Endodermal cell (in vitro differentiated cells): ENCODE results near the gene AKAP10. TPM values are rescaled to one million over a fixed set of nuclear protein-coding genes. Genes with fewer than 3 reads are reported as not detected.
"Not testable (repeated sequence)": the region's sequence is repeated elsewhere in the genome, so short reads cannot be mapped to it uniquely, and the experiment has no call there.

Experiments used
- DNase-seq: peaks from one replicate; pipeline ENCODE4 v3.0.0-alpha.2; 2017
- H3K27ac ChIP-seq: 2 replicates; pipeline ENCODE4 v1.5.1; 2013; ENCODE audit warnings: mild to moderate bottlenecking, low read depth, low read length, moderate library complexity
- H3K27me3 ChIP-seq: 2 replicates; pipeline ENCODE4 v1.6.1; 2013; ENCODE audit warnings: mild to moderate bottlenecking, low read length, moderate library complexity; ENCODE audit not compliant: insufficient read depth, control insufficient read depth, poor library complexity, severe bottlenecking
- H3K36me3 ChIP-seq: 2 replicates; pipeline ENCODE4 v1.7.0; 2013; ENCODE audit warnings: mild to moderate bottlenecking, low read length, moderate library complexity; ENCODE audit not compliant: control insufficient read depth, insufficient read depth
- H3K4me1 ChIP-seq: one replicate; pipeline ENCODE4 v1.7.0; 2013; ENCODE audit warnings: low read length; ENCODE audit not compliant: control insufficient read depth, insufficient read depth
- H3K4me3 ChIP-seq: 2 replicates; pipeline ENCODE4 v1.5.1; 2013; ENCODE audit warnings: mild to moderate bottlenecking, low read length, moderate library complexity
- H3K9ac ChIP-seq: 2 replicates; pipeline ENCODE4 v1.6.1; 2013; ENCODE audit warnings: mild to moderate bottlenecking, low read length, moderate library complexity; ENCODE audit not compliant: poor library complexity, severe bottlenecking; ENCODE audit errors: extremely low read depth
- H3K9me3 ChIP-seq: 2 replicates; pipeline ENCODE4 v1.6.1; 2013; ENCODE audit warnings: mild to moderate bottlenecking, low read length, moderate library complexity; ENCODE audit not compliant: control insufficient read depth
- H3K27ac Mint-ChIP-seq: 2 replicates; pipeline ENCODE4 v1.8.0; 2020; ENCODE audit warnings: mixed read lengths
- H3K27me3 Mint-ChIP-seq: 2 replicates; pipeline ENCODE4 v1.8.0; 2021; ENCODE audit warnings: mild to moderate bottlenecking, mixed read lengths; ENCODE audit not compliant: insufficient read depth
- H3K36me3 Mint-ChIP-seq: 2 replicates; pipeline ENCODE4 v1.8.0; 2020; ENCODE audit warnings: low read depth, mixed read lengths
- H3K4me1 Mint-ChIP-seq: 2 replicates; pipeline ENCODE4 v1.8.0; 2020; ENCODE audit warnings: mixed read lengths
- H3K4me3 Mint-ChIP-seq: 2 replicates; pipeline ENCODE4 v1.8.0; 2020; ENCODE audit warnings: mild to moderate bottlenecking, moderate library complexity, mixed read lengths
- H3K9me3 Mint-ChIP-seq: 2 replicates; pipeline ENCODE4 v1.8.0; 2020; ENCODE audit warnings: mild to moderate bottlenecking, mixed read lengths
- CTCF ChIP-seq: fragments of 200-600 bp; sonication (generic); conservative IDR thresholded peaks from 2 replicates; pipeline ENCODE4 v1.5.0; 2021; ENCODE audit warnings: antibody characterized with exemption, mild to moderate bottlenecking
- WGBS, 2 experiments: methylation state at CpG; one replicate each; pipeline versions ENCODE4 v1.1.5 to v1.1.7; 2013; ENCODE audit warnings: missing lambda C conversion rate in 2 of 2, mixed read lengths in 1 of 2; ENCODE audit not compliant: insufficient coverage in 1 of 2, insufficient read length in 1 of 2; 5-methylcytosine and 5-hydroxymethylcytosine counted together
- total RNA-seq, 2 donors: library from RNA; stranded (reverse); fragmentation: NEBNext Ultra II Directional in 1 of 2; extraction: Animal tissue kit (Norgen Biotek cat#: 25700) in 1 of 2; gene quantifications; 2 replicates in 1 of 2; 3 replicates in 1 of 2; pipeline ENCODE4 v1.2.1, GENCODE V29; 2021

The AKAP10 gene
- total RNA-seq, 2 donors from 2014 or later: 29.6 to 39.1 TPM

- Mint-ChIP-seq H3K4me3 (no peak overlapping the region), H3K36me3 (peaks cover 20% of the 10 kb centered on the region), H3K27ac (peak overlapping the region; percentile 69), H3K27me3 (no peaks in the 10 kb centered on the region), H3K4me1 (peaks cover 3% of the 10 kb centered on the region), H3K9me3 (no peaks in the 10 kb centered on the region)
- no peak for DNase-seq
- no peak overlapping the region for H3K9ac ChIP-seq
- H3K9me3 ChIP-seq: no peaks in the 10 kb centered on the region
- 96 to 97% methylated on average over 8 of the region's 8 CpGs for WGBS, 2 experiments
- no peak overlapping the region for H3K4me3 ChIP-seq
- no peaks in the 10 kb centered on the region for H3K4me1 ChIP-seq
- H3K27me3 ChIP-seq: no peaks in the 10 kb centered on the region
- H3K36me3 ChIP-seq: peaks cover 24% of the 10 kb centered on the region
- H3K27ac ChIP-seq: no peak overlapping the region
- no peak for TF ChIP-seq CTCF
These were observed 80.4 kb downstream of the AKAP10 start for GRCh38 chr17:19897090-19897837.

- Mint-ChIP-seq H3K36me3 (peaks cover 20% of the 10 kb centered on the region), H3K4me1 (peaks cover 3% of the 10 kb centered on the region), H3K4me3 (no peak overlapping the region), H3K27me3 (no peaks in the 10 kb centered on the region), H3K9me3 (no peaks in the 10 kb centered on the region), H3K27ac (no peak overlapping the region)
- no peak for DNase-seq
- H3K9me3 ChIP-seq: no peaks in the 10 kb centered on the region
- no peak for TF ChIP-seq CTCF
- no peak overlapping the region for H3K4me3 ChIP-seq
- no peak overlapping the region for H3K9ac ChIP-seq
- no peak overlapping the region for H3K27ac ChIP-seq
- 90 to 100% methylated on average over 1 of the region's 2 CpGs for WGBS, 2 experiments
- H3K36me3 ChIP-seq: peaks cover 19% of the 10 kb centered on the region
- H3K27me3 ChIP-seq: no peaks in the 10 kb centered on the region
- H3K4me1 ChIP-seq: no peaks in the 10 kb centered on the region
These were observed 80.9 kb downstream of the AKAP10 start for GRCh38 chr17:19896679-19897078.

- H3K27me3 ChIP-seq, H3K27ac Mint-ChIP-seq, DNase-seq, H3K27ac ChIP-seq, H3K4me3 Mint-ChIP-seq, H3K4me1 Mint-ChIP-seq, H3K4me1 ChIP-seq, H3K36me3 ChIP-seq, H3K27me3 Mint-ChIP-seq, H3K9me3 Mint-ChIP-seq, H3K36me3 Mint-ChIP-seq, H3K9me3 ChIP-seq, H3K4me3 ChIP-seq, H3K9ac ChIP-seq: not testable (repeated sequence)
- 93 to 96% methylated on average over 5 of the region's 5 CpGs for WGBS, 2 experiments
These were observed 87.1 kb downstream of the AKAP10 start for GRCh38 chr17:19890554-19890953.

GRCh38 chr17:19890001-19890400 lies 87.6 kb downstream of the AKAP10 start:
- H3K9me3 ChIP-seq, H3K27me3 ChIP-seq, H3K27ac Mint-ChIP-seq, H3K36me3 ChIP-seq, H3K4me1 ChIP-seq, H3K4me3 Mint-ChIP-seq, H3K4me3 ChIP-seq, H3K36me3 Mint-ChIP-seq, H3K4me1 Mint-ChIP-seq, H3K9me3 Mint-ChIP-seq, DNase-seq, H3K27ac ChIP-seq, H3K27me3 Mint-ChIP-seq, H3K9ac ChIP-seq: not testable (repeated sequence)
- WGBS, 2 experiments: 96 to 100% methylated on average over 1 to 5 of the region's 5 CpGs
